ENCODE results near the gene KCNMA1.

DNA sequence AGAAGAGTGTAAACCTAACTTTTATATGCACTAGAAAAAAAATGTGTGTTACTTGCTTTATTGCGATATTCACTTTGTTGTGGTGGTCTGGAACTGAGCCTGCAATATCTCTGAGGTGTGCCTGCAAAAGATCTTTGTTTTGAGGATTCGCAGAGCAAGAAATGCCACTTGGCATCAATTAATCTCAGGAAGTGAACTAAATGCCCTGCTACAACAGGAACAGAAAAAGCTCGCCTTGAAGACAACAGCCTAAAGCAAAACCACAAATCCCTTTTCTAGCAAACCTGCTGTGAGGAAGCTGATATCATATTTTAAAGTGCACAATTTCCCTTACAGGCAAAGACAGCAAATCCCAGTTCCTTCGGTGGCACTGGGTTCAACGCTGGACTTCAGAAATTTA lies 675.8 kb downstream of the KCNMA1 start:
- TF ChIP-seq, protein P1, sequence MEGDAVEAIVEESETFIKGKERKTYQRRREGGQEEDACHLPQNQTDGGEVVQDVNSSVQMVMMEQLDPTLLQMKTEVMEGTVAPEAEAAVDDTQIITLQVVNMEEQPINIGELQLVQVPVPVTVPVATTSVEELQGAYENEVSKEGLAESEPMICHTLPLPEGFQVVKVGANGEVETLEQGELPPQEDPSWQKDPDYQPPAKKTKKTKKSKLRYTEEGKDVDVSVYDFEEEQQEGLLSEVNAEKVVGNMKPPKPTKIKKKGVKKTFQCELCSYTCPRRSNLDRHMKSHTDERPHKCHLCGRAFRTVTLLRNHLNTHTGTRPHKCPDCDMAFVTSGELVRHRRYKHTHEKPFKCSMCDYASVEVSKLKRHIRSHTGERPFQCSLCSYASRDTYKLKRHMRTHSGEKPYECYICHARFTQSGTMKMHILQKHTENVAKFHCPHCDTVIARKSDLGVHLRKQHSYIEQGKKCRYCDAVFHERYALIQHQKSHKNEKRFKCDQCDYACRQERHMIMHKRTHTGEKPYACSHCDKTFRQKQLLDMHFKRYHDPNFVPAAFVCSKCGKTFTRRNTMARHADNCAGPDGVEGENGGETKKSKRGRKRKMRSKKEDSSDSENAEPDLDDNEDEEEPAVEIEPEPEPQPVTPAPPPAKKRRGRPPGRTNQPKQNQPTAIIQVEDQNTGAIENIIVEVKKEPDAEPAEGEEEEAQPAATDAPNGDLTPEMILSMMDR (IDR thresholded peaks at IDR 0.05): no peak
- TF ChIP-seq POLR2A (IDR thresholded peaks at IDR 0.05): no peak

All from vagina (tissue), 2 donors.